ENCODE measurements around the gene TXNL4B. TPM values are rescaled to one million over a fixed set of nuclear protein-coding genes. Genes with fewer than 3 reads are reported as not detected.
A peak's percentile ranks its signal among the peaks of the same experiment; 100 is the strongest.

TXNL4B gene
- total and polyA plus RNA-seq, 10 of the 15 experiments (the other 5 are each of a cell fraction or from before 2014, with no cell fraction given) = 11.1 to 24.0 (median 15.9) TPM

DNA sequence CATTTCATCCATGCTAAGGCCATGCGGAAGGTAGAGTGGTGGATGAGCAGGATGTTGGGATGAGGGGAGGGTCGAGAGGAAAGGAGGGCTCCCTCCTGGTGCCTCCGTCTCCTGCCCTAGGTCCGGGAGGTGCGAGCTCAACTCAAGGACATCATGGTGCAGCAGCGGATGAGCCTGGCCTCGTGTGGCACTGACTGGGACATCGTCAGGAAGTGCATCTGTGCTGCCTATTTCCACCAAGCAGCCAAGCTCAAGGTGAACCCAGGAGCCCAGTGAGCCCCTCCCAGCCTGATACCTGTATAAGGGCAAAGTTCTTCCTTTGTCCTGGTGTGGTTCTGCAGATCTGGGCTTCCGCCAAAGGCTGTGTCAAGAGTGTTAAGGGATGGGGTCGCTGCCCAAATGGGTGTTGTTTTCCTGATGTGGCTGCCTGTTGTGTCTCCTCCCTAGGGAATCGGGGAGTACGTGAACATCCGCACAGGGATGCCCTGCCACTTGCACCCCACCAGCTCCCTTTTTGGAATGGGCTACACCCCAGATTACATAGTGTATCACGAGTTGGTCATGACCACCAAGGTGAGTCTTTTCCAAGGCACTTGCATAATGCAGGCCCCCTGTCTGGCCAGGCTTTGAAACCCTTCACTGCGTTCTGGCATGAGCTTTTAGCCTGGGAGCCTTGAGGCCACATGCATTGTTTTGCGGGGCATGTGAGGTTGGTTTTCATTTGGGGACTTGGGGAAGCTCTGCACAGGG, 15.1 kb upstream of the TXNL4B start (continued):
- TF ChIP-seq ZBTB4 (CRISPR knock-in tag; IDR thresholded peaks at IDR 0.05) (no peak), SUZ12 (IDR thresholded peaks at IDR 0.05; ENCODE audit: unreplicated experiment) (no peak), ZBTB11 (CRISPR knock-in tag; IDR thresholded peaks at IDR 0.05) (no peak), ZSCAN29 (IDR thresholded peaks at IDR 0.05) (no peak)

GRCh38 chr16:72107371-72107770, 14.0 kb upstream of the TXNL4B start:
- WGBS (ENCODE audit: insufficient coverage, insufficient replicate concordance, low lambda C conversion rate, missing lambda C conversion rate) = 97% methylated on average over 17 of the region's 17 CpGs
- DNase-seq (ENCODE audit: low read depth, low spot score) = no peak
- H4K20me1 ChIP-seq (ENCODE audit: control insufficient read depth, insufficient read depth) = no peaks in the 10 kb centered on the region; the same call in 1 of the 2 replicates
- ChIA-PET RAD21 (ENCODE audit: unreplicated experiment) (no interaction called here), SMC1A (ENCODE audit: uncharacterized antibody, unreplicated experiment) (no interaction called here), CTCF (no interaction called here), POLR2A (no interaction called here)
- no peaks in the 10 kb centered on the region for H3K79me2 ChIP-seq (ENCODE audit: control insufficient read depth, insufficient read depth, low read length)
- H3K9me3 ChIP-seq (replicated peaks; ENCODE audit: control insufficient read depth, insufficient read depth, low read length) = no peaks in the 10 kb centered on the region
- in situ Hi-C loops (cut with MboI) (no loop called here), intact Hi-C loops (cut with micrococcal nuclease; ENCODE audit: unreplicated experiment) (no loop called here)
- BruUV-seq (replicated peaks) = no TSS peak
- no peak for FAIRE-seq
- no peak overlapping the region for H3K9ac ChIP-seq (ENCODE audit: control insufficient read depth, insufficient read depth, low read length)
- ATAC-seq = no peak
- TF ChIP-seq POU2F2 (IDR thresholded peaks at IDR 0.05; ENCODE audit: borderline replicate concordance, low read depth, low read length) (no peak), POLR2A (IDR thresholded peaks at IDR 0.05; ENCODE audit: low read depth, low read length) (0 out of 2 replicates have a peak, but pooled peaks have one; percentile 6)
- H2AFZ ChIP-seq (ENCODE audit: control insufficient read depth, low read depth, low read length) = no peak overlapping the region
- H3K27ac ChIP-seq (ENCODE audit: control insufficient read depth, insufficient read depth) = no peak overlapping the region
- peaks cover 44 to 64% of the 10 kb centered on the region in 2 experiments for H3K36me3 ChIP-seq (ENCODE audit: control insufficient read depth in 2 of 2, insufficient read depth in 2 of 2, low read length in 1 of 2)
- H3K4me2 ChIP-seq (ENCODE audit: control insufficient read depth, insufficient read depth) = no peak overlapping the region
- no peaks in the 10 kb centered on the region for H3K27me3 ChIP-seq (replicated peaks in 1 of 2; ENCODE audit: control insufficient read depth in 2 of 2, insufficient read depth in 2 of 2, low read length in 1 of 2)
- H3K4me3 ChIP-seq = no peak overlapping the region
- H3K4me1 ChIP-seq (ENCODE audit: control insufficient read depth, insufficient read depth, low read length) = no peaks in the 10 kb centered on the region
